Non-pigmented ciliary epithelial cell (primary cell): ENCODE data around the gene CTNNA1.

Source experiments
- DNase-seq: peaks from one replicate; pipeline ENCODE4 v3.0.0-alpha.2; 2010; ENCODE audit warnings: low read depth

Gene CTNNA1

DNA sequence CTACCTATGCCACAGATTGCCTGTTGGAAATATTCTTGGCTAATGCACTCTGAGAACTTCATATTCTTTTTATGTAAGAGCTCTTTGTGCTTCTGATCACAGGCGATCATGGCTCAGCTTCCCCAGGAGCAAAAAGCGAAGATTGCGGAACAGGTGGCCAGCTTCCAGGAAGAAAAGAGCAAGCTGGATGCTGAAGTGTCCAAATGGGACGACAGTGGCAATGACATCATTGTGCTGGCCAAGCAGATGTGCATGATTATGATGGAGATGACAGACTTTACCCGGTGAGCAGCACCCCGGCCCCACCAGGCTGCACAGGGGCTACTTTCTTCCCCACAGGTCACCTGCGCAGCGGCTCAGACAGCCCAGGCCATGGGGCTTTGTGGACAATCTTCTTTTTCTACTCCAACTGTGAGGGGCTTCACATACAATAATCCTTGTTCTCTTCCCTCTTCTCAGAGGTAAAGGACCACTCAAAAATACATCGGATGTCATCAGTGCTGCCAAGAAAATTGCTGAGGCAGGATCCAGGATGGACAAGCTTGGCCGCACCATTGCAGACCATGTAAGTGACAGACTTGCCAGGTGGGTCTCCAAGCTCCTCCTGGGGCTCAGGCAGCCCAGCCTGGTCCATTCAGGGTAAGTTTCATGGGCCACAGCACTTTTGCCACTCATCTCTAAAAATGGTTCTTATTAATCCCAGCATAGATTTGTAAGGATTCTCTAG is 177.3 kb downstream of the CTNNA1 start:
- DNase-seq, result no peak

DNA sequence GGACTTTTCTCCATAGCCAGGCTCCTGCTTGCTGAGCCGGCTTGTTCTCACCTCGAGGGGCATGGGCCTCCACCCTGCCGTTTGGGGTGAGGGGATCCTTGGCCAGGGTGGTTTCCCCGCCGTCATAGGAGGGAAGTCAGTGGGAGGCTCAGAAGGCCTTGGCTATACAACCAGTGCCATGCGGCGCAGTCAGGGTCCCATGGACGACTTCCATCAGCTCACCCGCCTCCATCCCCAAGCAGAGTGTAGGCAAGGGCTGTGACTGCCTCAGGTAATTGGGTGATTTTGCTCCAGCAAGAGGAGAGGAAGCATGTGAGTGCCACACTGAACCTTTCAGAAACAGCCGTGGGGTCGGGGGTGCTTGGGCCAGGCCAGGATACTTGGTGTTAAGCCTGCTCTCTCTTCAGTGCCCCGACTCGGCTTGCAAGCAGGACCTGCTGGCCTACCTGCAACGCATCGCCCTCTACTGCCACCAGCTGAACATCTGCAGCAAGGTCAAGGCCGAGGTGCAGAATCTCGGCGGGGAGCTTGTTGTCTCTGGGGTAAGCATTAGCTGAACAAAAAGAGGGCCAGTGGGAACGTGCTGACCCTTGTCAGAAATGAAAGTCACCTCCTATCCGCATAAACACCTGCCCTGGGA is 179.1 kb downstream of the CTNNA1 start:
- DNase-seq, result no peak

DNA sequence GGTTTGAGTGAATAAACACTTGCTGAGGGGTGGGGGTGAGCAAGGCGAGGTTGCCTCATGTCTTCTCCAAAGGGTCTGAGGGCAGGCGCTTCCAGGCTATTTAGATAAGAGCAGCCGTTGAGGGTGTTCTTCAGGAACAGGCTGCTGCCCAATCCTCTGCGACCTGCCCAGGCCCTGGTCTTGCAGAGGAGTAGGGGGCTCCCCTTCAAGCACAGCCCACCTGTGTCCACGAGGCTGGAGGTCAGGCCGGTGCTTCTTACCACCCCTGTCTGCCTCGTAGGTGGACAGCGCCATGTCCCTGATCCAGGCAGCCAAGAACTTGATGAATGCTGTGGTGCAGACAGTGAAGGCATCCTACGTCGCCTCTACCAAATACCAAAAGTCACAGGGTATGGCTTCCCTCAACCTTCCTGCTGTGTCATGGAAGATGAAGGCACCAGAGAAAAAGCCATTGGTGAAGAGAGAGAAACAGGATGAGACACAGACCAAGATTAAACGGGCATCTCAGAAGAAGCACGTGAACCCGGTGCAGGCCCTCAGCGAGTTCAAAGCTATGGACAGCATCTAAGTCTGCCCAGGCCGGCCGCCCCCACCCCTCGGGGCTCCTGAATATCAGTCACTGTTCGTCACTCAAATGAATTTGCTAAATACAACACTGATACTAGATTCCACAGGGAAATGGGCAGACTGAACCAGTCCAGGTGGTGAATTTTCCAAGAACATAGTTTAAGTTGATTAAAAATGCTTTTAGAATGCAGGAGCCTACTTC is 180.5 kb downstream of the CTNNA1 start:
- DNase-seq, result no peak

DNA sequence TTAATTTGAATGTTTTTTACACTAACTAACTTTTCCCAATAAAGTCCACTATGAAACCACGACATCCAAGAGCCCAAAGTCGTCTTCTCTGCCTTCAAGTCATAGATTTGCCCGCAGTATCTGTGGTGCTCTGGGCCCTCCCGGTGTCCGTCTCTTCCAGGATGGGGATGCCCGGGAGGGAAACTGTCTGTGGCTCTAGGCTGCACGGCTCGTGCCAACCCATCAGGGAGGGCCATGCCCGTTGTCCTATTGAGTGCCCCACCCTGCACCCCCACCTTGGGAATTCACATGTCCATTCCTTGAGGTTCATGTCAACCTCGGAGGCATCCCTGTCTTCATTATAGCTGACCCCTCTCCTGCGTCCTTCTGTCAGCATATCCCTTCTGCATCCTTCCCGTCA is 181.7 kb downstream of the CTNNA1 start:
- no peak for DNase-seq

DNA sequence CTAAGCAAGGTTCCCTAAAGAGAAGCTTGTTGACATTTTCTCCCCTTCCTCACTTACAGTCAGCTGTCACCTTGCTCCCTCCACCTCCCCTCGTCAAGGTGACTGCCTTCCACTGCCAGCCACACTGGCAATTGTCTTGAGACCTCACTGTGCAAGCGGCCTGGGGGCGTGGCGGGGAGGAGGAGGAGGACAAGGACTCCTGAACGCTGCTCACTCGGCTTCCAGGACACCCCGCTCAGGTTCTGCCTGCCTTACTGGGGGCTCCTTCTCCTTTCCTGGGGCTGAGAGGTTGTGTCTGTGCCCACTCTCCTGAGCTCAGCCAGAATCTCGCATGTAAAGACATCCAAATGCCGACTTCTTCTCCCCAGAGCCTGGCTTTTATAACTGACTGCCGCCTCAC is 182.2 kb downstream of the CTNNA1 start:
- DNase-seq, result no peak

DNA sequence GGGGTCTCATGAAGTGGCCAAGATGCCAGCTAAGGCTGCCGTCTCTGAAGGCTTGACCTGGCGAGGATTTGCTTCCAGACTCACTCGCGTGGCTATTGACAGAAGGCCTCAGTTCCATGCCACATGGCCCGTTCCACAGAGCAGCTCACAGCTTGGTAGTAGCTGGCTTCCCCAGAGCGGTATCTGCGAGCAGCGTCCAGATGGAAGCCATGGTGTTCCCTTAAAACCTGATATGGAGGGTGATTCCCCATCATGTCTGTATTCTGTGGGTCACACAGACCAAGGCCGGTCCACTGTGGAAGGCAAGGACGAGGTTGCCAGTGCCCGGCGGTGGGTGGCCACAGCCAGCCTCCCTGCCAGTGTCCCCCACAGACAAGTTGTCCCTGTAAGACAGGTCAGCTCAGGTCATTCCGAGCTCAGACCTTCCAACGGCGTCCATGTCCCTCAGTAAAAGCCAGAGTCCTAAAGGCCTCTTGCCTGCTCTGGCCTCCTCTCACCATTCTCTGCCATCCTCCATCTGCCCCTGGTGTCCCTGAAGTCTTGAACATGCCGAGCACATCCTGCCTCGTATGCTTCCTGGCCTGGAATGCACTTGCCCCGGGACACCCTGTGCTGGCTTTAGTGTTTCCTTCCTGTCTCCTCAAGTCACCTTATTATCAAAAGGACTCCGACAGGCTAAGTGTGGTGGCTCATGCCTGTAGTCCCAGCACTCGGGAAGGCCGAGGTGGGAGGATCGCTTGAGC is 183.2 kb downstream of the CTNNA1 start:
- DNase-seq, result no peak

DNA sequence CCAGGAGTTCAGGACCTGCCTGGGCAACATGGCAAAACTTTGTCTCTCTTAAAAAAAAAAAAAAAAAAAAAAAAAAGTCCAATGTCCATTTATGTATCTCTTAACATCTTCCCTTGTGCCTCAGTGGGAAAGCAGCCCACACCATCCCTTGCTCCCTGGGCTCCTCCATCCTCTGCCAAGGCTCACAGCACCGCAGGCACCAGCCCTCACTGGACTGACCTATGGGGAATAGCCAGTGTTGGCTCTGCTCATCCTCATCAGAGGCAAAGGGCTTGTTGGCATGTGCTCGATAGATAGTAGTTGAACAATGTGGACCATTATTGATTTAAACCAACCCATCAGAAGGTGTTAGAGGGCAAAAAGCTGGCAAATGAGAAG is 183.7 kb downstream of the CTNNA1 start:
- no peak for DNase-seq

DNA sequence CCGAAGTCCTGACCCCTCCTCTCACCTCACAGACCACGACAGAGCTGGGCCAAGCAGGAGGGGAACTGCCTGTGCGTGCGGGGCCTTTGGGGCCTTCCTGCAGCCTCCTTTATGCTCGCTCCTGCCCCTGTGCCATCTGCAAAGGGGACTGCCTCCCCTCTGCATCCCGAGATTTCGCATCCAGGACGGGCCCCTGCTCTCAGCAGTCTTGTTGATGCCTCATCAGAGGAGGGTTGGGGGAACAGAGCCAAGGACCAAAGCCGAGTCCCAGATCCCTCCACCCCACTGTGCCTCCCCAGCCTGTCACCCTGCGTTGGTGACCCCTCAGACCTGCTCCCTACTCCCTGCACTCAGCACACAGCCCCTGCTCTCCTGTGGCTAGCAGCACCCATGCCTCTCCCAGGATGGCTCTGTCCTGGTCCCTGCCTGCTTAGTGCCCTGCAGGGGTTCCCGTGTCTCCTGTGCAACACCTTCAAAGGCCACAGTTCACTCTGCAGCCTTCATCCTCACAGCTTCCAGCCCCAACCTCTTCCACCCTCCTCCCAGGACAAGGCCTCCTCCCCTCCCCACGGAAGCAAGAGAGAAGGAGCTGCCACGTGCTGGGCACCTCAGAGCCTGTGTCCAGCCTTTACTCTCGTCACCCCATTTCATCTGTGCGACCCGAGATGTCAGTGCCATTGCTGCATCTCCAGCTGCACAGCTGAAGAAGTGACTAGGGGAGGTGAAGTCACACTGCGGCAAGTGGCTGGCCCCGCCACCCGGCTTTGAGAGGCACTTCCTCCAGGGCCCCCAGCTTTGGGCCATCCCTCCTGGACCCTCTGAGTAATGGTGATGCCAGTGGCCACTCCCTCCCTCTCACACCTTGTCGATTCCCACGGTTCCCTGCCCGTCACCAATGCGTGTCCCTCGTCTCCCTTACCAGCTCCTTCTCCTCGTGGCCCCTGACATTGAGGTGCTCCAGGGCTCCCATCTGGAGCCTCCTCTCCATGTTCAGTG is 184.5 kb downstream of the CTNNA1 start:
- no peak for DNase-seq

DNA sequence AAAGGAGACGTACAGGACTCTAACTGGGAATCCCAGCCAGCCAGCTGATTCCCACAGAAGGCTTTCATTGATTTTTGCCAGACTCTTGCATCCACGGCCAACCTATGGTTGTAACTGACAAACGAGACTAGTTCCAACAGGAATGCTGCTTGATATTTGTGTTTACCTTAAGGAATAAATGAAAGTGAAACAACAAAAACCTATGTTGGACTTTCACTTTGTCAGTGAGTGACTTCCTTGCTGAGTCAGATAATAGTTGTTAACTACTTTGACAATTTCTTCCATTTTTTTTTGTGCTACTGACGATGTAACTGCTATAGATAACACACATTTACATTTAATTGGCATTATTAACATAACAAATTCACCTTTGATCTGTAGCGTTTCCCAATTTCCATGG is 185.3 kb downstream of the CTNNA1 start:
- no peak for DNase-seq

DNA sequence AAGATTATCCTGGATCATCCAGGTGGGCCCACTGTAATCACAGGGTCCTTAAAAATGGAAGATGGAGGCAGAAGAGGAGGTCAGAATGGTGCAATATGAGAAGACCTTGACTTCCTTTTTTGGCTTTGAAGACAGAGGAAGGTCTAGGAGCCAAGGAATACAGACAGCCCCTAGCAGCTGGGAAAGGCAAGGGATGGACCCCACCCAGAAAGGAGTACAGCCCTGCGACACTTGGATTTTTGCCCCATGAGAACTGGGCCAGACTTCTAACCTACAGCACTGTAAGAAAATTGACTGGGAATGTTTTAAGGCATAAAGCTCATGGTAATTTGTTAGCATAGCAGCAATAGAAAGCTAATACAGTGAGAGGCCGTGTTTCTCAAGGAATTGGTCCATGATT is 188.8 kb downstream of the CTNNA1 start:
- DNase-seq, result no peak

DNA sequence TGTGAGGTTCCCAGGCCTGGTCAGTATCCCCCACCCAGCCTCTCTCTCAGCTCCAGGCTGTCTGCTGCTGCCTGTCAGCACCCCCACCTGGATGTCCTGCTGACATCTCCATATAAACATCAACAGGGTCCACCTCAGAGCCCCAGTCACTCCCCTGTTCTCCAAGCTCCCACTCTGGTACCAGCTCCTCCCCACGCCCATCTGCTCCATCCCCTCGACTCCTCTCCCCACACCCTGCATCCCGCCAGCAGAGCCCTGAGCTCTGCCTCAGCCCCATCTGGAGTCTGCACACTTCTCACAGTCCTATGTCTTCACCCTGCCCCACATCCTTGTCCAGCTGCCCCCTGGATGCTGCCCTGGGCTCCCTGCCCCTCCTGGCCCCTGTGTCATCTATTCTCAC is 189.6 kb downstream of the CTNNA1 start:
- no peak for DNase-seq

DNA sequence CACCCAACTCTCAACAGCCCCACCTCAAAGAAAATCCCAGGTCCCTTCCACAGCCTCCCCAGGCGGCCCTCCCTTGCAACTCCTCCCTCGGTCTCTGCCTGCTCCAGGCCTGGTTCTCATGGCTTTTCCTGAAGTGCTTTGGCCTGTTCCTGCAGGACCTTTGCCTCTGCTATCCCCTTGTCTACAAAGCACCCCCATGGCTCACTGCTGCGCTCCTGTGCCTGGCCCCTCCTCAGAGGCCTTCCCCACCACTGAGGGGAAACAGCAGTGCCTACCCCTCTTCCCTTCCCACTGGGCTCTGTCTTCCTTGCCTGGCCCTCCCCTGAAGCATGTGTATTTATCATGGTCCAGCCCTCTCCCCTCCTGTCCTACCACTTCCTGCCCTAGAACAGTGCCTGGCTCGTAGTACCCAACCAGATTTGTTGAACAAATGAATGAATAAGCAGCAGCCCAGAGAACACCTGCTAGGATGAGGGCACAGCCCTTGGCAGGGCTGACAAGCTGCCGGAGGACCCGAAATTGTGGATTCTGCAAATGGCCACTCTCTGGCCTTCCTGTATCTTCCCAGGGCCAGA is 190.5 kb downstream of the CTNNA1 start:
- no peak for DNase-seq

DNA sequence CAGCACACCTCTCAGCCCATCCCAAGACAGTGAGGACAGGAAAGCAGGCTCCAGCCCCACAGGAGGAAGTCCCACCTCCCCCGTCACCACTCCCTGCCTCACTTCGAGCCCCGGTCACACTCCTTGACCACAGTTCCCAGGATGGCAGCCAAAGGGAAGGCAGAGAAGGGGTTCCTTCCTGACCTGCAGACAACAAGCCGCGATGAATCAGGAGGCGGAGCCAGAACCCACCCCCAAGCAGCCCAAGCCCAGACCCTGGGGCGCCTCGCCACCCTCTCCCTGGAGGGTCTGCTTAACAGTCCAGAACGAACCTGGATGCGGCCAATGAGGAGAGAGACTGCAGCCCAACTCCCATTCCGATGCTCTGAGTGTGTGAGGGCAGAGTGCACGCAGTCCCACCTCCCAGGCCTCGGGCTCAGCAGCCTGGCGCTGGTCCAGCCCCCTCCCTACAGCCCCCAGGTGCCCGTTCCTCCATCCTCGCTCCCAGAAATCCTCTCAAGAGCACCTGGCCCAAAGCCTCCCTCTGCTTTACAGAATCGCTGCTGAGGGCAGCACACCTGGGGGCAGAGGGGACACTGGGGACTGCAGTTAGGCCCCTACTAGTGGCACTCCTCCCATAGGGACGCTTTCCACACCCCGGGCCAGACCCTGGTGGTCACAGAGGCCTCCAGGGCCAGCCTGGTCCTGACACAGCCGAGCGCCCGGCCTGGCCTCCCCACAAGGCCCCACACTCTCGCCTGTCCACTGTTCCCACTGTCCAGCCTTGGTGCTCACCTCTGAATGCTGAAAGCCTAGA is 191.5 kb downstream of the CTNNA1 start:
- DNase-seq, result no peak

DNA sequence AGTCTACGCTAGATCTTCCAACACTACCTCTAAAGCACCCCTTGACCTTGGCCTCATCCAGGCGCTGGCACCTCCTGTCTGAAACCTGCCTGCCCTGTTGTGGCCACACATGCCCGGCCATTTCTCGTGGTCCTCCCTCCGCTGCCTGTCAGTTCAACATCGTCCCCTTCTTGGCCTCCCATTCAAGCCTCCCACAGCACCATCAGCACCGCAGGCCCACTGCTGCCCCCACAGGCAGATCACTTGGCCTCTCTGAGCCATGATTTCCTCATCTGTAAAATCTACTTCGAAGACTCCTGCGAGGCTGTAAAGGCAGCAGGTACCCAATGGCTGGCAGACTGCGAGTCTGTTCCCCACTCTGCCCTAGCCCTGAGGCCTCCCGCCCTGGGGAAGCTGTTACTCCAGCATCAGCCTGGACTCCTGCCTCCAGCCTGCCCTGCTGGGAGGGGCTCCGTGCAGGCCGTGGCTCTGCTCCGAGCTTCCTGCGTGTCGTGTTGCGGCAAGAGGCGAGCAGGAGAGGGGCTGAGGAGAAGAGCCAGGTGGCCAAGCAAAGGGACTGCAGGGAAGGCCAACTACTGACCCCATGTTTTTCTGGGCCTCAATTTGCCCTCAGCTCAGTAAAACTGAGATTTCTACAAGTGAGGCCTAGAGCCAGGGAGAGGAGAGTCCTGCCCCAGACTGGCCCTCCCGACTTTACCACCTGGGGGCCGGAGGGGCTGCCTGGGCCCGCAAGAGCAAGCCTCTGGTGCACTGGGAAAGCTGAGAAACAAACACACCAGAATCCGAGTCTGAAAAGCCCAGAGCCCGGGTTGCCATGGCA is 192.4 kb downstream of the CTNNA1 start:
- no peak for DNase-seq

DNA sequence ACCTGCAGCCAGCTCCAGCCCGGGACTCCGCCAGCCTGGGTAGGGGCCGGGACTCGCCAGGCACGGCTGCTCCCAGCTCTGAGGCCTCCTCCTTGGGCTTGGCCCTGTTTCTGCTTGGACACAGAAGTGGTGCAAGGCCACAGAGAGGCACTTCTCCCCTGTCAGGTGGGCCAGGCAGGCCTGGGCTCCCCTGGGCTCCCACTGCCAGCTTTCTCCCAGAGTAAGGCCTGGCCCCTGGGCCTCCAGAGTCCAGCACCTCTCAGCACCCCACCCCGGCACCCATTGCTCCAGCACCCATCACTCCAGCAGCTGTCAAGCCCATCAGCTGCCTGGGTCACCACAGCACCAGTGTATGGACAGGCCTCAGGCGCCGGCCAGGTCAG is 193.0 kb downstream of the CTNNA1 start:
- DNase-seq, result no peak

DNA sequence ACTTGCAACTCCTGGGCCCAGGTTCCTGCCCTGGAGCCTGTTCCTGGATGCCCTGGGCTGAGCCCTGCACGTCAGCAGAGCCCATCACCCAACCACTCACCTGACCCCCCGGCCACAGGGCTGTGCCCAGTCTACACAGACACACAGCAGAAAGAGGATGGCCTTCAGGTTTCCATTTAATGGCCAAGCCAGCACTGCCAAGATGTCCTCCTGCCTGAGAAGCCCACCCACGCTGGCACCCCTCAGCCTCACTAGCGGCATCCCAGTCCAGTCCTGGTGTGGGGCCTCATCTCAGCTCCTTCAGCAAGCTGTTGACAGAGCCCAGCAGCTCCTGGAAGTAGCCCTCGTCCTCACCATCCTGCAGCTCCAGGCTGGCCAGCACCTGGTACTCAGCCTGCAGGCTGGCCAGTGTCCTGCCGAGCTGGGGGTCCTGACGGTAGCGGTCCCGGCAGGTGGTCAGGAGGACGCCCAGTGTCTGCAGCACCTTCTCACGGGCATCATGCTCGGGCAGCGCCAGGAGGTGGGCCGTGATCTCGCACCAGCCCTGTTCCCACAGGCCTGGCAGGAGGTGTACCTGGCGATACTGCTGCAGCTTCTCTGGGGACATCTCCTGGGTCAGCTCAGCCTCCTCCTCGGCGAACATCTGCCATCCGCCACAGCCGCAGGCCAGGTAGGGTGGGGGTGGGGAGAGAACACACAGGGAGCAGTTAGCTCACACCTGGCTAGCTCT is 193.8 kb downstream of the CTNNA1 start:
- DNase-seq, result no peak

DNA sequence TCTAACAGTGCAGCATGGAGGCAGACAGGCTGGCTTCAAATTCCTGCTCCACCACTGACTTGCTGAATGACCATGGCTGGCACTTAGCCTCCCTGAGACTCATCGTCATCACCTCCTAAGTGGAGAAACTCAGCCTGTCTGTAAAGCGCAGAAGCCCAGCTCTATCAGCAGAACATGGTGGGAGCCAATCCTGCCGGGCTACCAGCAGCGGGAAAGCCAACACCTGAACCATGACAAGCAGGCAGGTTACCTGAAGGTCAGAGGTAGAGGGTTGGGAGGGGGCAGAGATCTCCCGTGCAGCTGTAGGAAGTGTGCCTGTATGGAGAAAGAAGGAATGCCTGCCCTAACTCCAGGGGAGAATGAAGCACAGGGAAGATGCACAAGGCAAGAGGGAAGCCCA is 194.6 kb downstream of the CTNNA1 start:
- DNase-seq, result no peak

DNA sequence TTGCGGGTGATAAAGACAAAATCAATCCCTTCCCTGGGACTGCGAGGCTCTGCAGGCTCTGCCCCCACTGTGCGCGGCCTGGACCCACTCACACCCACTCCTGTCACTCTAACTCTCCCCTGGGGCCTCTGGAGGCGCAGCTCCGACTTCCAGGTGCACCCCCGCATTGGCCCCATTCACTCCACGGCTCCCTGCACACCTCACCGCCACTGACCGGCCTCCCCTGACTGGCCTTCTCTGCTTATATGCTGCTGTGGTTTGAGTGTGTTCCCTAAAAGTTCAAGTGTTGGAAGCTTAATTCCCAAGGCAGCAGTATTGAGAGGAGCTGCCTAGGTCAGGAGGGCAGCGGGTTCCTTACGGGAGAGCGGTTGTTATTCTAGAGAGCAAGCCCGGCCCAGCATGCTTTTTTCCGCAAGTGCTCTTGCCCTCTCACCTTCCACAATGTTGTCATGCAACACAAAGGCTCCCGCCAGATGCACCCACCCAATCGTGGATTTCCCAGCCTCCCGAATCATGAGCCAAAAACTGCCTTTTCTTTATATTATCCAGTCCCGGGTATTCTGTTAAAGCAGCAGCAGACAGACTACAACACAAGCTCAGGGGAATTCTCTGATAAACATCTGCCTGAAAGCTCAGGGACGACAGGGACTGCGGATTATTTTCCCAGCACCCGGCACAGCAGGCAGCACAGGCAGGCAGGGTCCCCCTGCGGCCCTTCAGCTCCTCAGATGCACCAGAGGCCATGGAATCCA is 195.4 kb downstream of the CTNNA1 start:
- DNase-seq, result no peak
